Immature natural killer cell (primary cell): ENCODE measurements around the gene ATG7. TPM values are rescaled to one million over a fixed set of nuclear protein-coding genes. Genes with fewer than 3 reads are reported as not detected.
A peak's percentile ranks its signal among the peaks of the same experiment; 100 is the strongest.

Experiments used
- DNase-seq, 3 donors: peaks; one replicate each; pipeline ENCODE4 v3.0.0; 2022; ENCODE audit warnings: mixed read lengths in 1 of 3
- H3K27ac Mint-ChIP-seq, 6 donors: one replicate each; pipeline ENCODE4 v1.8.0; 2020; ENCODE audit warnings: mixed read lengths in 6 of 6, mild to moderate bottlenecking in 5 of 6, inconsistent platforms in 4 of 6, moderate library complexity in 3 of 6
- H3K27me3 Mint-ChIP-seq, 3 donors: one replicate each; pipeline ENCODE4 v1.8.0; 2020 to 2021; ENCODE audit warnings: low read depth in 3 of 3, mild to moderate bottlenecking in 3 of 3, mixed read lengths in 3 of 3, moderate library complexity in 3 of 3, inconsistent platforms in 1 of 3
- H3K36me3 Mint-ChIP-seq, 3 donors: one replicate each; pipeline ENCODE4 v1.8.0; 2020; ENCODE audit warnings: mixed read lengths in 3 of 3, inconsistent platforms in 2 of 3, mild to moderate bottlenecking in 2 of 3
- H3K4me1 Mint-ChIP-seq, 2 donors: one replicate each; pipeline ENCODE4 v1.8.0; 2020; ENCODE audit warnings: inconsistent platforms in 2 of 2, mild to moderate bottlenecking in 2 of 2, mixed read lengths in 2 of 2, moderate library complexity in 1 of 2
- H3K4me3 Mint-ChIP-seq, 5 donors: one replicate each; pipeline ENCODE4 v1.8.0; 2020; ENCODE audit warnings: mild to moderate bottlenecking in 5 of 5, mixed read lengths in 5 of 5, inconsistent platforms in 3 of 5, moderate library complexity in 3 of 5
- H3K9me3 Mint-ChIP-seq, 6 donors: one replicate each; pipeline ENCODE4 v1.8.0; 2020; ENCODE audit warnings: mild to moderate bottlenecking in 6 of 6, mixed read lengths in 6 of 6, inconsistent platforms in 4 of 6, moderate library complexity in 3 of 6
- polyA plus RNA-seq, 3 donors: library from polyadenylated mRNA; unstranded; fragments of 300-500 nt; fragmentation: Illumina TruSeq; gene quantifications; one replicate each; pipeline ENCODE4 v1.2.3, GENCODE V29; 2021

ATG7 gene, protein sequence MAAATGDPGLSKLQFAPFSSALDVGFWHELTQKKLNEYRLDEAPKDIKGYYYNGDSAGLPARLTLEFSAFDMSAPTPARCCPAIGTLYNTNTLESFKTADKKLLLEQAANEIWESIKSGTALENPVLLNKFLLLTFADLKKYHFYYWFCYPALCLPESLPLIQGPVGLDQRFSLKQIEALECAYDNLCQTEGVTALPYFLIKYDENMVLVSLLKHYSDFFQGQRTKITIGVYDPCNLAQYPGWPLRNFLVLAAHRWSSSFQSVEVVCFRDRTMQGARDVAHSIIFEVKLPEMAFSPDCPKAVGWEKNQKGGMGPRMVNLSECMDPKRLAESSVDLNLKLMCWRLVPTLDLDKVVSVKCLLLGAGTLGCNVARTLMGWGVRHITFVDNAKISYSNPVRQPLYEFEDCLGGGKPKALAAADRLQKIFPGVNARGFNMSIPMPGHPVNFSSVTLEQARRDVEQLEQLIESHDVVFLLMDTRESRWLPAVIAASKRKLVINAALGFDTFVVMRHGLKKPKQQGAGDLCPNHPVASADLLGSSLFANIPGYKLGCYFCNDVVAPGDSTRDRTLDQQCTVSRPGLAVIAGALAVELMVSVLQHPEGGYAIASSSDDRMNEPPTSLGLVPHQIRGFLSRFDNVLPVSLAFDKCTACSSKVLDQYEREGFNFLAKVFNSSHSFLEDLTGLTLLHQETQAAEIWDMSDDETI
- polyA plus RNA-seq: 10 to 100 TPM; 12.9 to 22.1 (median 14.0) TPM

DNA sequence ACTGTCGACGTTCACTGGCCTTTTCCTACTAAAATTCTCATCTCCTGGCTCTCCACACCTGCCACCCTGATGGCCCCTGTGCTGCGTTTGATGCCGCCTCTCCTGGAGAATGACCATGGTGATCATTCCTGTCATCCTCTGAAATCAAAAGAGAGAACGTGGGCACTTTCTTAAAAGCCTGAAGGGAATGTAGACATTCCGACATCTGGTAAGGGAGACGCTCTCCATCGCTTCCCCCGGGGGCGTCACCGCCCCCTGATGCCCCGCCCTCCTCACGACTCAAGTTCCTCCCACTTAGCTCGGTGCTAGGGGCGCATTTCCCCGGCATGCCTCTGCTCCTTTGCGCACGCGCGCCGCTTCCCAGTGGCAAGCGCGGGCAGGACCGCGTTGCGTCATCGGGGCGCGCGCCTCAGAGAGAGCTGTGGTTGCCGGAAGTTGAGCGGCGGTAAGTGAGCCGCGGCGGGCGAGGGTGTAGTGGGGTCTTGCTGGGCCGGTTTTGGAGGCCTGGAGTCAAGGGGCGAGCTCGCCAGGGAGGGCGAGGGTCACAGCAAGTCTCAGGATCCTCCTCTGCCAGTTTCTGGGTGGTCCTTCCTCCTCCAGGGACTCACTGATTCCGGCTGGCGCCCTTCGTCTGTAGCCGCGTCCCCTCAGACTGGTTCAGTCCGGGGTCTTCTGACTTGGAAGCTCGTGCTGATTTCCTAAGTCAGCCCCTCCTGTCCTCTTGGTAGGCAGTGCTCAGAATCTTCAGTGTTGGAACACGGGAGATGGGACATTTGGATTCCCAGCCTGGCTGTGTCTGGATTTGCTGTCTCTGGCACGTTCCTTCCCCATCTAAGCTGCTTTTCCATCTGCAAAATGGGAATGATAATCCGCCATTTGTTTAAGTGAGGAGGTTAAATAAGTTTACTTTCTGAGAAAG, at the start of gene ATG7:
ATG7 (plus strand) TSS at position 412 of the 919 bp plus-strand sequence. CDS start 26,299 bp downstream, outside the sequence.
- peaks cover 49 to 53% of the 10 kb centered on the region in 2 donors for H3K4me1 Mint-ChIP-seq

GRCh38 chr3:11224010-11224409, 48.2 kb upstream of the ATG7 start:
- DNase-seq: no peak
- Mint-ChIP-seq H3K9me3 (no peaks in the 10 kb centered on the region), H3K4me3 (no peak overlapping the region), H3K36me3 (no peaks in the 10 kb centered on the region), H3K27ac (no peak overlapping the region), H3K27me3 (peaks cover 2 to 3% (median 2%) of the 10 kb centered on the region in 3 donors), H3K4me1 (peaks cover 0 to 5% of the 10 kb centered on the region in 2 donors)

More for the DNA sequence above, at the start of gene ATG7:
- peak within 1 kb of the TSS; percentile 86 to 98 (median 97) for H3K4me3 Mint-ChIP-seq
- peaks cover 8 to 14% (median 13%) of the 10 kb centered on the region in 3 donors for H3K27me3 Mint-ChIP-seq
- H3K27ac Mint-ChIP-seq: peak within 1 kb of the TSS; percentile 95 to 99 (median 98)
- H3K9me3 Mint-ChIP-seq: peaks cover 0 to 4% (median 0%) of the 10 kb centered on the region in 6 donors
- peaks cover 16 to 23% (median 17%) of the 10 kb centered on the region in 3 donors for H3K36me3 Mint-ChIP-seq
- DNase-seq: peak; percentile 97 to 98 (median 97)

DNA sequence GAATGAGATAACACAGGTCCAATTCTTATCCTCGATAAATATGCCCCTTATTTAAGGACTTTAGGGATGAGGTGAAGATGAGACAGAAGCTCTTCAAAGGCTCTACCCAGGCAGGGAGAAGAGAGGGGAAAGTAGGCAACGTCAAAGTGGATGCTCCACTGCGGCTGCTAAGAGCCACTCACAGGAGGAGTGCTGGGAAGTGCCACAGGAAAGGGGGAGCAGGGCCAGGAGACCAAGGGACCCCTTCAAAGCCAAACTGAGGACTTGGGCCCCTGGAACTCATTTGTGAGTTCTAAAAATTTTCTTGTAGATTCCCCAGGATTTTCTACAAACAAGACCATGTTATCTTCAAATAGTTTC, 47.3 kb upstream of the ATG7 start:
- Mint-ChIP-seq H3K27me3 (peaks cover 2 to 3% (median 2%) of the 10 kb centered on the region in 3 donors), H3K4me1 (peaks cover 0 to 5% of the 10 kb centered on the region in 2 donors), H3K9me3 (no peaks in the 10 kb centered on the region), H3K4me3 (no peak overlapping the region), H3K36me3 (no peaks in the 10 kb centered on the region), H3K27ac (no peak overlapping the region)
- no peak for DNase-seq

- no peak overlapping the region for H3K27ac Mint-ChIP-seq
- H3K9me3 Mint-ChIP-seq: no peaks in the 10 kb centered on the region
- no peak for DNase-seq
- no peak overlapping the region for H3K4me3 Mint-ChIP-seq
- peaks cover 0 to 5% of the 10 kb centered on the region in 2 donors for H3K4me1 Mint-ChIP-seq
- peaks cover 2 to 6% (median 2%) of the 10 kb centered on the region in 3 donors for H3K27me3 Mint-ChIP-seq
- no peaks in the 10 kb centered on the region for H3K36me3 Mint-ChIP-seq
These were observed 46.2 kb upstream of the ATG7 start for GRCh38 chr3:11226042-11226370.

DNA sequence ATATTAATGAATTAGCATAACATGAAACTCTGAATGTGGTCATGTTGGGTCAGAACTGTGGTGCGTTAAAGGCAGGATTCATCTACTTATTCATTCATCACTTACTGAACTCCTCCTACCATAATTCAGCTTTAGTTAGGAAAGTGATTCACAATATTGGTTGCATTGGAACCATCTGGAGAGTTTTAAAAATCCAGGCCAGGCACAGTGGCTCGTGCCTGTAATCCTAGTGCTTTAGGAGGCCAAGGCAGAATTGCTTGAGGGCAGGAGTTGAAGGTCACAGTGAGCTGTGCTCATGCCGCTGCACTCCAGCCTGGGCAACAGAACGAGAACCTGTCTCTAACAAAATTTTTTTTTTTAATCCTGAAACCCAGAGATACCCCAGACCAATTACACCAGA, 44.2 kb upstream of the ATG7 start:
- Mint-ChIP-seq H3K27ac (no peak overlapping the region), H3K4me3 (no peak overlapping the region), H3K9me3 (no peaks in the 10 kb centered on the region), H3K27me3 (peaks cover 0 to 6% (median 6%) of the 10 kb centered on the region in 3 donors), H3K4me1 (peaks cover 0 to 5% of the 10 kb centered on the region in 2 donors), H3K36me3 (no peaks in the 10 kb centered on the region)
- DNase-seq: no peak

- Mint-ChIP-seq H3K27ac (no peak overlapping the region), H3K4me3 (no peak overlapping the region), H3K9me3 (no peaks in the 10 kb centered on the region), H3K4me1 (peaks cover 0 to 5% of the 10 kb centered on the region in 2 donors), H3K36me3 (no peaks in the 10 kb centered on the region), H3K27me3 (peaks cover 0 to 6% (median 5%) of the 10 kb centered on the region in 3 donors)
- DNase-seq: no peak
These were observed 42.1 kb upstream of the ATG7 start for GRCh38 chr3:11230125-11230524.

DNA sequence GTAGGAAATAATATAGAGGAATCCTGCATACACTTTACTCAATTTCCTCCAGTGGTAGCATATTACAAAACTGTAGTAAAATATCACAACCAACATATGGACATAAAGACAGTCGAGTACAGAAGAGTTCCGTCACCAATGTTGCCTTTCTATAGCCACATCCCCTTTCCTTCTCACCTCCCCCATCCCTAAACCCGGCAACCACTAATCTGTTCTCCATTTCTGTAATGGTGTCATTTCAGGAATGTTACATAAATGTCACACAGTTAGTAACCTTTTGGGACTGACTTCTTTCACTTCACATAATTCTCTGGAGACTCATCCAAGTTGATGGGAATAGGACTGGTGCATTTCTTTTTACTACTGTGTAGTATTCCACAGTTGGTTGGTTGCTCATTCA, 41.4 kb upstream of the ATG7 start:
- H3K27ac Mint-ChIP-seq: no peak overlapping the region
- H3K27me3 Mint-ChIP-seq: peaks cover 2 to 11% (median 3%) of the 10 kb centered on the region in 3 donors
- no peak for DNase-seq
- H3K9me3 Mint-ChIP-seq: no peaks in the 10 kb centered on the region
- H3K36me3 Mint-ChIP-seq: no peaks in the 10 kb centered on the region
- H3K4me1 Mint-ChIP-seq: peaks cover 0 to 5% of the 10 kb centered on the region in 2 donors
- no peak overlapping the region for H3K4me3 Mint-ChIP-seq

GRCh38 chr3:11235385-11235784, 36.8 kb upstream of the ATG7 start:
- H3K9me3 Mint-ChIP-seq: no peaks in the 10 kb centered on the region
- no peaks in the 10 kb centered on the region for H3K4me1 Mint-ChIP-seq
- no peak for DNase-seq
- H3K4me3 Mint-ChIP-seq: no peak overlapping the region
- H3K36me3 Mint-ChIP-seq: peaks cover 0 to 3% (median 0%) of the 10 kb centered on the region in 3 donors
- H3K27ac Mint-ChIP-seq: no peak overlapping the region
- peaks cover 7 to 17% (median 7%) of the 10 kb centered on the region in 3 donors for H3K27me3 Mint-ChIP-seq

- Mint-ChIP-seq H3K4me1 (no peaks in the 10 kb centered on the region), H3K9me3 (no peaks in the 10 kb centered on the region), H3K36me3 (peaks cover 0 to 3% (median 0%) of the 10 kb centered on the region in 3 donors), H3K4me3 (no peak overlapping the region), H3K27ac (no peak overlapping the region), H3K27me3 (peaks cover 3 to 14% (median 7%) of the 10 kb centered on the region in 3 donors)
- peak; percentile 59 to 70 (median 64) for DNase-seq
These were observed 35.4 kb upstream of the ATG7 start for GRCh38 chr3:11236588-11237461.

DNA sequence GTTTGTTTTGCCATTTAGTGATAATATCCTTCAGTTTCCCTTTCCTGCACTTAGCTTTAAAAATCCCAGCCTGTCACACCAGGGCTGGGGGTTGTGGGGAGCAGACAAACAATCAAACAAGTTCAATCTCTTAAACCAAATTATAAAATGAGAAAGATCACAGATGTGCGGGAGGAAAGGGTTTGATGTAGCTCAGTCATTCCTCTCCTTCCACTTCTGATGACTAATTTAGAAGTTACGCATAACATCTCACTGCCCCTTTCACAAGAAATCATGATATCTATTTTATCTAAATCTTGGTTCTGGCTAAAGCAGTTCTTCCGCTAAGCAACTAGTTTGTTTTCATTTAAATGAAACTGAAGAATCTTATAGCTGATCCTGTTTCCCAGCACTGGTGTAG, 34.1 kb upstream of the ATG7 start:
- DNase-seq: no peak
- no peaks in the 10 kb centered on the region for H3K4me1 Mint-ChIP-seq
- no peak overlapping the region for H3K4me3 Mint-ChIP-seq
- peaks cover 4 to 12% (median 7%) of the 10 kb centered on the region in 3 donors for H3K27me3 Mint-ChIP-seq
- H3K9me3 Mint-ChIP-seq: no peaks in the 10 kb centered on the region
- peaks cover 0 to 3% (median 0%) of the 10 kb centered on the region in 3 donors for H3K36me3 Mint-ChIP-seq
- peak overlapping the region in 1 of 6 donors; percentile 48 for H3K27ac Mint-ChIP-seq

- Mint-ChIP-seq H3K36me3 (peaks cover 0 to 3% (median 0%) of the 10 kb centered on the region in 3 donors), H3K9me3 (no peaks in the 10 kb centered on the region), H3K27me3 (peaks cover 5 to 12% (median 7%) of the 10 kb centered on the region in 3 donors), H3K4me3 (no peak overlapping the region), H3K4me1 (no peaks in the 10 kb centered on the region), H3K27ac (no peak overlapping the region)
- DNase-seq: no peak
These were observed 33.3 kb upstream of the ATG7 start for GRCh38 chr3:11238880-11239279.

- Mint-ChIP-seq H3K9me3 (no peaks in the 10 kb centered on the region), H3K4me1 (no peaks in the 10 kb centered on the region), H3K36me3 (peaks cover 0 to 3% (median 0%) of the 10 kb centered on the region in 3 donors), H3K27me3 (peaks cover 5 to 13% (median 7%) of the 10 kb centered on the region in 3 donors), H3K27ac (no peak overlapping the region), H3K4me3 (no peak overlapping the region)
- DNase-seq: no peak
These were observed 32.4 kb upstream of the ATG7 start for GRCh38 chr3:11239796-11240195.
